Spinal cord (tissue), 10 donors: ENCODE results near the gene MAP2K1. TPM values are rescaled to one million over a fixed set of nuclear protein-coding genes. Genes with fewer than 3 reads are reported as not detected.

Experiments
- DNase-seq, 6 donors: peaks; one replicate each; pipeline versions ENCODE4 v3.0.0 to v3.0.0-alpha.2; 2013 to 2015; ENCODE audit warnings: low spot score in 6 of 6, low read depth in 4 of 6
- H3K27ac ChIP-seq: one replicate; pipeline ENCODE4 v1.5.1; 2013; ENCODE audit warnings: low read depth, low read length, control low read depth
- H3K27me3 ChIP-seq: one replicate; pipeline ENCODE4 v1.6.1; 2013; ENCODE audit warnings: low read length; ENCODE audit not compliant: control insufficient read depth, insufficient read depth
- H3K36me3 ChIP-seq: one replicate; pipeline ENCODE4 v1.6.1; 2013; ENCODE audit warnings: low read length; ENCODE audit not compliant: control insufficient read depth, insufficient read depth
- H3K4me1 ChIP-seq: one replicate; pipeline ENCODE4 v1.6.1; 2013; ENCODE audit warnings: low read length; ENCODE audit not compliant: control insufficient read depth, insufficient read depth
- H3K4me3 ChIP-seq: one replicate; pipeline ENCODE4 v1.5.1; 2013; ENCODE audit warnings: low read depth, low read length, control low read depth
- H3K9me3 ChIP-seq: one replicate; pipeline ENCODE4 v1.6.1; 2013; ENCODE audit warnings: low read length; ENCODE audit not compliant: control insufficient read depth, insufficient read depth
- WGBS: methylation state at CpG from one replicate; pipeline ENCODE4 v1.1.5; 2013; ENCODE audit warnings: missing lambda C conversion rate; ENCODE audit not compliant: insufficient coverage; 5-methylcytosine and 5-hydroxymethylcytosine counted together
- polyA plus RNA-seq, 2 donors: library from polyadenylated mRNA; unstranded; fragments of 120-200 nt; gene quantifications; one replicate each; pipeline ENCODE4 v1.2.1, GENCODE V29; 2013; ENCODE audit not compliant: insufficient read length in 2 of 2
- total RNA-seq, 2 donors: library from RNA; depleted of rRNA in 1 of 2; stranded (reverse); fragments of 120-200 nt in 1 of 2; fragments of >200 nt in 1 of 2; gene quantifications; one replicate each; pipeline versions ENCODE4 v1.2.3 to v1.2.4, GENCODE V29; 2013 to 2014
- donor health status: healthy.

MAP2K1 gene
- total and polyA plus RNA-seq, 4 donors: 42.8 to 103 (median 79.3) TPM

DNA sequence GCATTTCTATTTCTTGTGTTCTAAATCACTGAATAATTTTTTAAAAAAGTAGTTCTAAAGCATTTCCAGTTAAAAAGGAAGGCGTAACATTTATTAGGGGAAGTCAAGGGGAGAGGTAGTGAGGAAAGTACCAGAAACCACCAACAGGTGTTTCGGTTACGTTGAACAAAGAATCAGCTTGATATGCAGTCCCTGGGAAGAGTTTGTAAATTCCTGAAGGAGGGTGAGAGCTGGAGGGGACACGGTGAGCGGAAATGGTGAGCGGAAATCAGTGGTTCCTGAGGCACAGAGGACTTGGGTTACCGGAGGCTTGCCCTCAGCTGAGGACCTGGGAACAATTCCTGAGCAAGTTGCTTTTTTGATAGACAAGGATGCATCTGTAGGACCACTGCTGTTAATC, 17.8 kb downstream of the MAP2K1 start:
- H3K27ac ChIP-seq: no peak overlapping the region
- no peak overlapping the region for H3K4me3 ChIP-seq
- 78% methylated on average over 7 of the region's 7 CpGs for WGBS
- no peaks in the 10 kb centered on the region for H3K9me3 ChIP-seq
- peaks cover 5% of the 10 kb centered on the region for H3K4me1 ChIP-seq
- peaks cover 2% of the 10 kb centered on the region for H3K36me3 ChIP-seq
- H3K27me3 ChIP-seq: no peaks in the 10 kb centered on the region
- no peak for DNase-seq

DNA sequence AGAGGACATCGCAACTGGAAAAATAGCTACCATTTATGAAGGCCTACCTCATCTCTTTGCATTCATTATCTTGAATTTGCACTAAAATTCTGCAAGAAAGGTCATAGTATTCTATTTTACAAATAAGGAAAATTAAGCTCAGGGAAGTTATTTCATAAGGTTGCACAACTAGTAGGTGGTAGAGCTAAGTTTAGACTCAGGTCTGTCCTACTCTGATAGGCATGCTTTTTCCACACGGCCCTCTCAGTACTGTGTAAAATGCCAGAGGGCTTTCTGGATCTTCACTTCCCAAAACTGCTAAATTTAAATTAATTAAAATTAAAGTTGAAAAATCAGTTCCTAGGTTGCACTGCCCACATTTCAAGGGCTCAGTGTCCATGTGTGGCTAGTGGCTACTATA, 18.3 kb downstream of the MAP2K1 start:
- no peaks in the 10 kb centered on the region for H3K27me3 ChIP-seq
- no peaks in the 10 kb centered on the region for H3K36me3 ChIP-seq
- H3K4me3 ChIP-seq: no peak overlapping the region
- DNase-seq: no peak
- no CpG with 5 or more reads among the region's 2 CpGs for WGBS
- H3K9me3 ChIP-seq: no peaks in the 10 kb centered on the region
- peak overlapping the region; percentile 4 for H3K27ac ChIP-seq
- H3K4me1 ChIP-seq: peaks cover 5% of the 10 kb centered on the region

DNA sequence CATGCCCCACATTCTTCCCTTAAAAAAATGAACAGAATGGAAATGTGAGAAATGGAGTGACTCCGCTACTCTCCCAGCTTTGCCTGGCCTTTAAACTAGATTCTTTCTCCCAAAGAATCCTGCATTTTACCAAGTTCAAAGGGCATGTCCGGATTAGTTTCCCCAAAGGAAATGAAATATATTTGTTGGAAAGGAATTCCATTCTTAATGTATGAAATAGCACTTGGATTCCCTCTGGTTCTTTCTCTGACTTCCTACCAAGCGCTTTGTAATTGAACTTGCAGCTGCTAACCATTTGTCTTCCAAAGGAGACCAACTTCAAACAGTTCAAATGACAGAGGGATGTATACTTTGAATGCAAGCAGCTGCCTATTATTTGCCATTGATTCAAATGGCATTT, 18.9 kb downstream of the MAP2K1 start:
- Histone ChIP-seq H3K27ac (peak overlapping the region; percentile 4), H3K9me3 (no peaks in the 10 kb centered on the region), H3K4me1 (peaks cover 5% of the 10 kb centered on the region), H3K27me3 (no peaks in the 10 kb centered on the region), H3K36me3 (no peaks in the 10 kb centered on the region), H3K4me3 (no peak overlapping the region)
- WGBS: no CpG with 5 or more reads among the region's 3 CpGs
- DNase-seq: peak in 2 of 6 donors; percentile 45 to 48

DNA sequence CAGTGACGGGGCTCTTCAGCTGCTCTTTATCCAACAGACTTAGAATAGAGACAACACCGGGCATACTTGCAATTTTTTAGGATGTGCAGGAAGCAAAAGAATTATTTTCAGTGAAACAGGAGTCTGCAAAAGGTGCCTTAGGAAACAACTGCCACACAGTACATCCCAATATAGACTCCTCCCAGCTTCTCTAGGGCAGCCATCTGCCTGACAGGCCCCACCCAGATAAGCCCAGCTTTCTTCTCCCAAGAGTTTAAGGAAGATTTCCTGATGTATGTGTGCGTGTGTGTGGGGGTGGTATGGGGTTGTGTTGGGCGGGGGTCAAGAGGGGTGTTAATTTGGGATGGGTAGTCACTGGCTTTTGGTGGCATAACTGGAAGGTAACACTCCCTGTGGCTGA, 21.5 kb downstream of the MAP2K1 start:
- no peak overlapping the region for H3K4me3 ChIP-seq
- no peak overlapping the region for H3K27ac ChIP-seq
- H3K36me3 ChIP-seq: no peaks in the 10 kb centered on the region
- H3K27me3 ChIP-seq: no peaks in the 10 kb centered on the region
- WGBS: 90% methylated on average over 2 of the region's 4 CpGs
- no peak for DNase-seq
- H3K9me3 ChIP-seq: no peaks in the 10 kb centered on the region
- H3K4me1 ChIP-seq: peaks cover 5% of the 10 kb centered on the region

DNA sequence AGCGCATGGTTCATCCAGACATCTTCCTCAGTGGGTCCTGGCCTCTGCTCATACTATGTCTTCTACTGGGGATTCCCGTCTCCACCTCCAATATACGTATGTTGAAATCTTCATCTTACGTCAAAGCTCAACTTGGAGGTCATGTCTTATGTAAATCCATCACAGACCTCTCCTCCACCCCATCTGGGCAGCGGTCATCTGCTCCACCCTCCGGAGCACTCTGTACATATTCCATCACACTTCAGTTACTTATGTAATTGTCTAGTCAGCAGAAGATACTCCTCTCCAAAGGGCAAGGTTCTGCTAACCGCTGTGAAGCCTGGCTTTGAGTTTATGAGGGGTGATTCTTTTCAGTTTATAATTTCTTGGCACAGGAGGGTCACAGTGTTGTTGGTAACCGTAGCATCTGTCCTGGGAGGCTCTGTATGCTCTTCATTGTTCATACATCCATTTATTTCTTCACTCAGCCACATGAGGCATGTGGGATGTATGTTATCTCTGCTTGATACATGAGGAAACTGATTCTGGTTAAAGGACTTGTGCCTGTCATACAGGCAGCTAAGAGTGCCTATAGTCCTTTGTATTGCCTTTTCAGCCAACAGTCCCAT, 22.1 kb downstream of the MAP2K1 start:
- Histone ChIP-seq H3K27me3 (no peaks in the 10 kb centered on the region), H3K4me1 (peaks cover 5% of the 10 kb centered on the region), H3K36me3 (no peaks in the 10 kb centered on the region), H3K4me3 (no peak overlapping the region), H3K27ac (no peak overlapping the region), H3K9me3 (no peaks in the 10 kb centered on the region)
- DNase-seq: no peak
- 94% methylated on average over 2 of the region's 8 CpGs for WGBS

DNA sequence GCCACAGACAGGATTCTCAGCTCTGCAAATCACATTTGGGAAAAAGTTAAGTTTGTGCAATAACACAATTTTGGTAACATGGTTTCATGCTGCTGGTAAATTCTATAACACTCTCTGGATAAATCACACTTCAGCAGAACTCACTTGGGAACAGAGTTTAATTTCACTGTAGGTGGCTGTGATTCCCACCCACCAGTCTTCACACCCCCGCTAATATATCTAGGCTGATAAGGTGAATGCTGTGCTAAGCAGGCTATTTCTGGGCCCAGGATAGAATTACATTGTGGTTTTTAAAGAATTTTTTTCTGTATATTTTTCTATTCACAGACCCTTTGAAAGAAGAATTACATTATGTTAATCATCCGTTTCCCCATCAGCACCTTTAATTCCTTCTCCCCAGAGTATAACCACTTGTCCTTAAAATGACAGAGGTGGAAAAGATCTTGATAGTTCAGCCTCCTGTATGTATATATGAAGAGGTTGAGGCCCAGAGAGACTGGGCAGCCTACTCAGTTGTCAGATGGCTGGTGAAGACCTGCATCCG, 22.9 kb downstream of the MAP2K1 start:
- Histone ChIP-seq H3K4me3 (no peak overlapping the region), H3K4me1 (peaks cover 4% of the 10 kb centered on the region), H3K36me3 (no peaks in the 10 kb centered on the region), H3K27me3 (no peaks in the 10 kb centered on the region), H3K27ac (no peak overlapping the region), H3K9me3 (no peaks in the 10 kb centered on the region)
- WGBS: no CpG with 5 or more reads among the region's 3 CpGs
- no peak for DNase-seq

DNA sequence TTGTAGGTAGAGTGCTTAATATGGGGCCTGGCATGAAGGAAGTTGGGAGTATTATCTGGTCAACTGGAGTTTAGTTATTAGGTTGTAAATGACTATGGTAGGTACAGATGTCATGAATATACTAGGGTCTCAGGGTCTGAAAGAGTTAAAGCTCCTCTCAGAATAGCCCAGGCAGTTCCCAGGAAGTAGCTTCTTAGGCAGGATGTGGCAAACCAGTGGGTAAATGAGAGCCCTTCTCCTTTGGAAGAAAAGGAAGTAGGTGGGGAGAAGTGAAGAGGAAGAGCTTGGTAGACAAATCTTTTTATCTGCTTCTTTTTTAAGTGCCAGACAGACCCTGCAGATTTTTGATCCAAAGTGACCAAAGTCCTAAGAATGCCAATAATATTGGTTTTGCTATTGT, 24.5 kb downstream of the MAP2K1 start:
- no peak overlapping the region for H3K4me3 ChIP-seq
- no peak overlapping the region for H3K27ac ChIP-seq
- H3K27me3 ChIP-seq: no peaks in the 10 kb centered on the region
- no peaks in the 10 kb centered on the region for H3K36me3 ChIP-seq
- no peaks in the 10 kb centered on the region for H3K9me3 ChIP-seq
- no peak for DNase-seq
- peaks cover 2% of the 10 kb centered on the region for H3K4me1 ChIP-seq

DNA sequence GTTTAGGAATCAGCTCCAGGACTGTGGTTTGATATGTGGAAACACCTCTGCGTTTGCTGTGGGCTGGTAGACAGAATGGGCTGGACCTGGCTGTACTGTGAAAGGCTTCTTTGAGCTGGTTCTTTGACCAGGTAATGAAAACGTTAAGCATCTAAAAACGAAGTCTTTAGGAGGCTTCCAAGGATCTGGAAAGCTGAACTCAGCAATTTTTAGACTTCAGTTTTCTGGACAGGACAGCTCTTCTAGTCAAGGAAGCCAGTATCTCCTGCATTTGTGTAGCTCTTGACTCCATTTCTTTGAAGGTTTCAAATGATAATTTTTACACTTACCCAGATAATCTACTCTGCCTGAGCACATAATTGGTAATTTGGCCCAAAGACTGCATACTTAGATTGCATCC, 25.5 kb downstream of the MAP2K1 start:
- no peaks in the 10 kb centered on the region for H3K9me3 ChIP-seq
- DNase-seq: no peak
- no peaks in the 10 kb centered on the region for H3K27me3 ChIP-seq
- no peaks in the 10 kb centered on the region for H3K4me1 ChIP-seq
- no peak overlapping the region for H3K4me3 ChIP-seq
- H3K36me3 ChIP-seq: no peaks in the 10 kb centered on the region
- 81% methylated on average over 3 of the region's 3 CpGs for WGBS
- no peak overlapping the region for H3K27ac ChIP-seq

DNA sequence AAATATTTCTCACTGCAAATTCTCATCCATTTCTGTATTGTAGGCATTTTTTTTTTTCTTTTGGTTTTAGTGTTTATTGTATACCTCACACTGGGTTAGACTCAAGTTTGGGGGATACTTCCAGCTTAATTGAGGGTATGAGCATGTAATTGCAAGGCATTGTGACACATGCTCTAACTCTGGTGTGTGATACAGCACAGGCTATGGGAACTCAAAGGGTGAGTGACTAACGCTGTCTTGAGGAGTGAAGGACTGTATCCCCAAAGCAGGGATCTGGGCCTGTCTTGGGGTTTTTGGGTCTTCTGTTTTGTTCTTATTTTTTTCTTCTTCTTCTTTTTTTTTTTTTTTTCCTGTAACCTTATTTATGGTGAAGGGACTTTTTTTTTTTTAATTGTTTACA, 26.9 kb downstream of the MAP2K1 start:
- no CpG with 5 or more reads among the region's 1 CpG for WGBS
- no peak overlapping the region for H3K27ac ChIP-seq

DNA sequence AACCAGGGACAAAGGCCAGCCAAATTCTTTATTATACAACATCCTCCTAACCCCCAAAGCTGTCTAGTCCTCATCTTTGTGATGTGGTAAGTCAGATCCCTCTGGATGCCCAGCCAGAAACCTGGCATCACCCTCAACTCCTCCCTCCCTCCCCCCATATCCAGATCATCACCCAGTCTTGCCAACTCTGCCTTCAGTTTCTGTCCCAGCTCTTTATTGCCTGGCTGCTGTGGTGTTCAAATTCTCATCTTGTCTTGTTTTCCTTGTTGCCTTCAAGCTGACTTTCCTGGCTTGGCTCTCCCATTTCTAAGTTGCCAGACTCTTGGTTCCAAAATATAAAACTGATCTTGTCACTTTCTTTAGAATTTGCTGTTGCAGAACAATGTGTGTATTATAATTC, 28.6 kb downstream of the MAP2K1 start:
- DNase-seq: peak in 1 of 6 donors; percentile 60
- H3K4me3 ChIP-seq: no peak overlapping the region
- H3K27ac ChIP-seq: no peak overlapping the region
- no peaks in the 10 kb centered on the region for H3K27me3 ChIP-seq
- H3K9me3 ChIP-seq: no peaks in the 10 kb centered on the region
- no peaks in the 10 kb centered on the region for H3K4me1 ChIP-seq
- no peaks in the 10 kb centered on the region for H3K36me3 ChIP-seq

More for the DNA sequence above, 26.9 kb downstream of the MAP2K1 start:
- no peaks in the 10 kb centered on the region for H3K4me1 ChIP-seq
- no peak overlapping the region for H3K4me3 ChIP-seq
- no peak for DNase-seq
- no peaks in the 10 kb centered on the region for H3K9me3 ChIP-seq
- no peaks in the 10 kb centered on the region for H3K36me3 ChIP-seq
- H3K27me3 ChIP-seq: no peaks in the 10 kb centered on the region
